Neural cell (in vitro differentiated cells): ENCODE measurements around the gene KCNH2. TPM values are rescaled to one million over a fixed set of nuclear protein-coding genes. Genes with fewer than 3 reads are reported as not detected.

Source experiments
- H2AFZ ChIP-seq: fragments of 200-600, 300-800 bp; sonication (generic), shearing (Covaris generic); 2 replicates; pipeline ENCODE4 v1.6.0; 2014; ENCODE audit warnings: low read depth, mild to moderate bottlenecking, antibody characterized with exemption, low read length, moderate library complexity
- H3F3A ChIP-seq: fragments of 200-600 bp; shearing (Covaris generic); 2 replicates; pipeline ENCODE4 v1.6.1; 2016; ENCODE audit warnings: mild to moderate bottlenecking, moderate library complexity, mixed read lengths, antibody characterized with exemption, low read length; ENCODE audit not compliant: insufficient read depth, poor library complexity, severe bottlenecking
- H3K27ac ChIP-seq: fragments of 200-600, 300-800 bp; sonication (generic), shearing (Covaris generic); 2 replicates; pipeline ENCODE4 v1.5.1; 2014; ENCODE audit warnings: mild to moderate bottlenecking, low read length, moderate library complexity
- H3K27me3 ChIP-seq: fragments of 300-800, 200-600 bp; sonication (generic), shearing (Covaris generic); 2 replicates; pipeline ENCODE4 v1.6.0; 2014; ENCODE audit warnings: mild to moderate bottlenecking, low read depth, low read length, moderate library complexity; ENCODE audit not compliant: insufficient read depth
- H3K36me3 ChIP-seq: fragments of 300-800, 200-600 bp; sonication (generic), shearing (Covaris generic); 2 replicates; pipeline ENCODE4 v1.5.1; 2014; ENCODE audit warnings: mild to moderate bottlenecking, antibody characterized with exemption, low read length, moderate library complexity; ENCODE audit not compliant: insufficient read depth
- H3K4me2 ChIP-seq: fragments of 300-800, 200-600 bp; sonication (generic), shearing (Covaris generic); 2 replicates; pipeline ENCODE4 v1.6.0; 2014; ENCODE audit warnings: mild to moderate bottlenecking, low read length
- H3K4me3 ChIP-seq: fragments of 300-800, 200-600 bp; sonication (generic), shearing (Covaris generic); 2 replicates; pipeline ENCODE4 v1.5.1; 2014; ENCODE audit warnings: mild to moderate bottlenecking, low read length, moderate library complexity
- H3K79me2 ChIP-seq: fragments of 200-600 bp; shearing (Covaris generic); replicated peaks from 2 replicates; pipeline ENCODE4 v1.6.0; 2014; ENCODE audit warnings: mild to moderate bottlenecking, low read length, moderate library complexity; ENCODE audit not compliant: insufficient read depth
- H3K9ac ChIP-seq: fragments of 300-800, 200-600 bp; sonication (generic), shearing (Covaris generic); 2 replicates; pipeline ENCODE4 v1.6.1; 2016; ENCODE audit warnings: mild to moderate bottlenecking, low read length, mixed read lengths
- H3K9me2 ChIP-seq: fragments of 200-600 bp; shearing (Covaris generic); 2 replicates; pipeline ENCODE4 v1.6.1; 2016; ENCODE audit warnings: mild to moderate bottlenecking, low read length, mixed read lengths; ENCODE audit not compliant: insufficient read depth
- H3K9me3 ChIP-seq: fragments of 200-600, 300-800 bp; sonication (generic), shearing (Covaris generic); 2 replicates; pipeline ENCODE4 v1.6.1; 2016; ENCODE audit warnings: mild to moderate bottlenecking, mixed run types, low read length, moderate library complexity, mixed read lengths
- H4K20me1 ChIP-seq: fragments of 200-600 bp; shearing (Covaris generic); 2 replicates; pipeline ENCODE4 v1.6.1; 2016; ENCODE audit warnings: mild to moderate bottlenecking, mixed run types; ENCODE audit not compliant: insufficient read depth
- CTCF ChIP-seq: fragments of 450-650 bp; IDR thresholded peaks from 2 replicates; pipeline ENCODE4 v1.5.1; 2014; ENCODE audit warnings: antibody characterized with exemption, mild to moderate bottlenecking, moderate library complexity; ENCODE audit not compliant: poor library complexity, severe bottlenecking
- EP300 ChIP-seq: fragments of 450-650 bp; conservative IDR thresholded peaks from 2 replicates; pipeline ENCODE4 v1.6.1; 2014; ENCODE audit warnings: antibody characterized with exemption, mild to moderate bottlenecking, moderate library complexity; ENCODE audit not compliant: poor library complexity, severe bottlenecking
- EZH2 ChIP-seq: fragments of 200-600, 300-800 bp; shearing (Covaris generic), sonication (generic); IDR thresholded peaks from 2 replicates; pipeline ENCODE4 v1.6.1; 2014; ENCODE audit warnings: antibody characterized with exemption, low read length, borderline replicate concordance, mild to moderate bottlenecking; ENCODE audit not compliant: insufficient read depth, poor library complexity, severe bottlenecking
- MXI1 ChIP-seq: fragments of 450-650 bp; conservative IDR thresholded peaks from 2 replicates; pipeline ENCODE4 v1.6.1; 2014; ENCODE audit warnings: antibody characterized with exemption, mild to moderate bottlenecking; ENCODE audit not compliant: poor library complexity, severe bottlenecking
- POLR2AphosphoS5 ChIP-seq: IDR thresholded peaks from 2 replicates; pipeline ENCODE4 v1.6.1; 2012
- RAD21 ChIP-seq: fragments of 450-650 bp; conservative IDR thresholded peaks from 2 replicates; pipeline ENCODE4 v1.6.1; 2014; ENCODE audit warnings: antibody characterized with exemption, mild to moderate bottlenecking, moderate library complexity
- REST ChIP-seq: IDR thresholded peaks from 2 replicates; pipeline ENCODE4 v1.6.1; 2012; ENCODE audit warnings: borderline replicate concordance
- SMC3 ChIP-seq: fragments of 450-650 bp; conservative IDR thresholded peaks from 2 replicates; pipeline ENCODE4 v1.6.1; 2014; ENCODE audit warnings: antibody characterized with exemption, mild to moderate bottlenecking, moderate library complexity; ENCODE audit not compliant: poor library complexity
- TAF1 ChIP-seq: IDR thresholded peaks from 2 replicates; pipeline ENCODE4 v1.6.1; 2012; ENCODE audit warnings: low read depth
- polyA plus RNA-seq: library from polyadenylated mRNA; depleted of rRNA; stranded (reverse); fragments of >200 nt; gene quantifications from 2 replicates; pipeline ENCODE4 v1.2.3, GENCODE V29; 2014

The KCNH2 gene
- polyA plus RNA-seq, 1 donor from 2014 or later, result 24.4 TPM

GRCh38 chr7:150914966-150915365 is 63.2 kb downstream of the KCNH2 start:
- no peak overlapping the region for H3K27ac ChIP-seq
- TF ChIP-seq MXI1 (no peak), CTCF (no peak), SMC3 (no peak), EP300 (no peak), REST (no peak), TAF1 (no peak), EZH2 (no peak), POLR2AphosphoS5 (no peak), RAD21 (no peak)
- H3K4me2 ChIP-seq, result no peak overlapping the region
- H3F3A ChIP-seq, result no peaks in the 10 kb centered on the region
- no peaks in the 10 kb centered on the region for H3K36me3 ChIP-seq
- no peaks in the 10 kb centered on the region for H3K27me3 ChIP-seq
- no peaks in the 10 kb centered on the region for H3K79me2 ChIP-seq
- H2AFZ ChIP-seq, result no peak overlapping the region
- no peaks in the 10 kb centered on the region for H3K9me3 ChIP-seq
- no peaks in the 10 kb centered on the region for H3K9me2 ChIP-seq
- no peak overlapping the region for H3K9ac ChIP-seq
- H4K20me1 ChIP-seq, result no peaks in the 10 kb centered on the region
- H3K4me3 ChIP-seq, result no peak overlapping the region

GRCh38 chr7:150914196-150914595 is 63.9 kb downstream of the KCNH2 start:
- no peak overlapping the region for H3K4me3 ChIP-seq
- no peaks in the 10 kb centered on the region for H3K79me2 ChIP-seq
- no peak overlapping the region for H3K9ac ChIP-seq
- no peak overlapping the region for H3K4me2 ChIP-seq
- TF ChIP-seq POLR2AphosphoS5 (no peak), EZH2 (no peak), CTCF (no peak), SMC3 (no peak), EP300 (no peak), MXI1 (no peak), RAD21 (no peak)
- no peaks in the 10 kb centered on the region for H3K27me3 ChIP-seq
- no peaks in the 10 kb centered on the region for H3K9me2 ChIP-seq
- no peaks in the 10 kb centered on the region for H3K9me3 ChIP-seq
- no peak overlapping the region for H3K27ac ChIP-seq
- no peaks in the 10 kb centered on the region for H4K20me1 ChIP-seq
- no peaks in the 10 kb centered on the region for H3F3A ChIP-seq
- no peak overlapping the region for H2AFZ ChIP-seq
- no peaks in the 10 kb centered on the region for H3K36me3 ChIP-seq
